Liver (tissue), 9 donors: ENCODE results near the gene PEF1. TPM values are rescaled to one million over a fixed set of nuclear protein-coding genes. Genes with fewer than 3 reads are reported as not detected.

ENCODE experiments used
- DNase-seq: peaks from one replicate; pipeline ENCODE4 v3.0.0-alpha.2; 2017; ENCODE audit warnings: low spot score
- H3K27ac ChIP-seq, 2 donors: one replicate each; pipeline ENCODE4 v1.7.0; 2013; ENCODE audit warnings: inconsistent platforms in 2 of 2, low read length in 2 of 2, control low read depth in 1 of 2, low read depth in 1 of 2, mild to moderate bottlenecking in 1 of 2
- H3K27me3 ChIP-seq, 4 donors: one replicate each; pipeline versions ENCODE4 v1.6.1 to v1.7.0; 2013; ENCODE audit warnings: low read length in 3 of 4, inconsistent platforms in 1 of 4, mild to moderate bottlenecking in 1 of 4, moderate library complexity in 1 of 4; ENCODE audit not compliant: control insufficient read depth in 4 of 4, insufficient read depth in 4 of 4
- H3K36me3 ChIP-seq, 4 donors: one replicate each; pipeline versions ENCODE4 v1.6.1 to v1.7.0; 2013; ENCODE audit warnings: low read length in 3 of 4, mild to moderate bottlenecking in 3 of 4, low read depth in 1 of 4, moderate library complexity in 1 of 4; ENCODE audit not compliant: control insufficient read depth in 4 of 4, insufficient read depth in 3 of 4
- H3K4me1 ChIP-seq, 4 donors: one replicate each; pipeline versions ENCODE4 v1.6.1 to v1.7.0; 2013; ENCODE audit warnings: low read length in 3 of 4, mild to moderate bottlenecking in 3 of 4, moderate library complexity in 1 of 4; ENCODE audit not compliant: control insufficient read depth in 4 of 4, insufficient read depth in 4 of 4
- H3K4me3 ChIP-seq, 3 donors: one replicate each; pipeline versions ENCODE4 v1.6.1 to v1.7.0; 2013; ENCODE audit warnings: low read length in 3 of 3, control low read depth in 1 of 3, low read depth in 1 of 3, mild to moderate bottlenecking in 1 of 3
- H3K9ac ChIP-seq, 2 donors: one replicate each; pipeline ENCODE4 v1.7.0; 2013; ENCODE audit warnings: low read length in 2 of 2, mild to moderate bottlenecking in 2 of 2, moderate library complexity in 2 of 2, control low read depth in 1 of 2, low read depth in 1 of 2
- H3K9me3 ChIP-seq, 4 donors: one replicate each; pipeline versions ENCODE4 v1.6.1 to v1.7.0; 2013; ENCODE audit warnings: low read length in 3 of 4; ENCODE audit not compliant: control insufficient read depth in 4 of 4
- CTCF ChIP-seq: fragments of 150-350 bp; IDR thresholded peaks from 2 replicates; pipeline ENCODE4 v1.5.1; 2017; ENCODE audit warnings: improper control_type of control experiment, low read depth, low read length; ENCODE audit not compliant: missing input control
- FOXA2 ChIP-seq: IDR thresholded peaks from 2 replicates; pipeline ENCODE4 v1.6.1; 2016; ENCODE audit warnings: antibody characterized with exemption
- GABPA ChIP-seq, 2 donors: IDR thresholded peaks in 1 of 2; conservative IDR thresholded peaks in 1 of 2; 2 replicates each; pipeline ENCODE4 v1.6.1; 2016; ENCODE audit warnings: antibody characterized with exemption in 2 of 2, mild to moderate bottlenecking in 1 of 2, moderate library complexity in 1 of 2
- HNF4A ChIP-seq, 2 donors: conservative IDR thresholded peaks; 2 replicates each; pipeline ENCODE4 v1.6.1; 2016; ENCODE audit warnings: antibody characterized with exemption in 2 of 2, mild to moderate bottlenecking in 2 of 2
- HNF4G ChIP-seq: IDR thresholded peaks from 2 replicates; pipeline ENCODE4 v1.6.1; 2016; ENCODE audit warnings: antibody characterized with exemption
- JUND ChIP-seq, 2 donors: IDR thresholded peaks; 2 replicates each; pipeline ENCODE4 v1.6.1; 2016; ENCODE audit warnings: antibody characterized with exemption in 2 of 2
- RAD21 ChIP-seq, 2 donors: IDR thresholded peaks; 2 replicates each; pipeline ENCODE4 v1.6.1; 2016; ENCODE audit warnings: antibody characterized with exemption in 2 of 2, mild to moderate bottlenecking in 2 of 2
- TAF1 ChIP-seq: conservative IDR thresholded peaks from 2 replicates; pipeline ENCODE4 v1.6.1; 2016; ENCODE audit warnings: antibody characterized with exemption, mild to moderate bottlenecking
- YY1 ChIP-seq: IDR thresholded peaks from 2 replicates; pipeline ENCODE4 v1.6.1; 2016; ENCODE audit warnings: antibody characterized with exemption, mild to moderate bottlenecking
- WGBS: extraction: QIAGEN DNeasy Blood & Tissue Kit; methylation state at CpG from one replicate; pipeline ENCODE4 v1.1.7; 2013; 5-methylcytosine and 5-hydroxymethylcytosine counted together
- polyA plus RNA-seq, 2 donors: library from polyadenylated mRNA; stranded (reverse) in 1 of 2; unstranded in 1 of 2; fragments of 200-250 nt in 1 of 2; fragments of >200 nt in 1 of 2; fragmentation: Nextera tagmentation in 1 of 2; extraction: Ambion mirVana in 1 of 2; gene quantifications; one replicate each; pipeline versions ENCODE4 v1.2.1 to v1.2.3, GENCODE V29; 2013 to 2015
- total RNA-seq, 2 donors: library from RNA; depleted of rRNA; stranded (reverse); fragments of >200 nt; gene quantifications; one replicate each; pipeline ENCODE4 v1.2.3, GENCODE V29; 2014
- TF ChIP-seq, protein P1 (sequence below): IDR thresholded peaks from 2 replicates; pipeline ENCODE4 v1.6.1; 2016; ENCODE audit warnings: antibody characterized with exemption
- TF ChIP-seq, protein P2 (sequence below): IDR thresholded peaks from 2 replicates; pipeline ENCODE4 v1.6.1; 2016; ENCODE audit warnings: antibody characterized with exemption
- donor health status: healthy.
- donor health status: healthy.
- donor health status: healthy.
- donor health status: healthy.
- donor health status: healthy.

PEF1 gene
- total and polyA plus RNA-seq, 4 donors, result 27.7 to 46.8 (median 32.2) TPM

GRCh38 chr1:31659889-31660288, 15.2 kb upstream of the PEF1 start (continued):
- TF ChIP-seq GABPA (IDR thresholded peaks at IDR 0.05 in 1 of 2, conservative IDR thresholded peaks at IDR 0.05 in 1 of 2) (no peak), HNF4G (no peak)

DNA sequence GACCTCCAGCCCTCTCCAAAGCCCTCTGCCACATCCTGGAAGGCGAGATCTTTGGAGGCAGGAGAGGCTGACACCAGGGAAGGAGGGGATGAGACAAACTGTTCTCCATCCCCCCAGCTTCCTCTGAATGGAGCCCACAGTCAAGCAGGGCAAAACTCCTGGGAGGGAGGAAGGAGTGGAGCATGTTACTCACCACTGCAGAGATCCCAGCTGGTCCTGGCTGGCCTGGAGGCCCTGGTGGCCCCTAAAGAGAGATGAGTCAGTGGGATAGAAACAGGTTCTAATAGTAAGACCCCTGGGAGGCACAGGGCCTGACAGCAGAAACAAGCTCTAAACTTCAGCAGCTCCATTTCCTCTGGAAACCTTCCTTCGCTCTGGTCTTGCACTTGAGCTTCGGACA, 14.0 kb upstream of the PEF1 start:
- H3K9ac ChIP-seq, result no peak overlapping the region
- H3K27me3 ChIP-seq, result no peaks in the 10 kb centered on the region
- H3K36me3 ChIP-seq, result no peaks in the 10 kb centered on the region
- no peak overlapping the region for H3K4me3 ChIP-seq
- no peaks in the 10 kb centered on the region for H3K9me3 ChIP-seq
- no peaks in the 10 kb centered on the region for H3K4me1 ChIP-seq
- H3K27ac ChIP-seq, result no peak overlapping the region
- no peak for TF ChIP-seq TAF1
- TF ChIP-seq, protein P1, sequence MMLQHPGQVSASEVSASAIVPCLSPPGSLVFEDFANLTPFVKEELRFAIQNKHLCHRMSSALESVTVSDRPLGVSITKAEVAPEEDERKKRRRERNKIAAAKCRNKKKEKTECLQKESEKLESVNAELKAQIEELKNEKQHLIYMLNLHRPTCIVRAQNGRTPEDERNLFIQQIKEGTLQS, result no peak
- TF ChIP-seq, protein P2, sequence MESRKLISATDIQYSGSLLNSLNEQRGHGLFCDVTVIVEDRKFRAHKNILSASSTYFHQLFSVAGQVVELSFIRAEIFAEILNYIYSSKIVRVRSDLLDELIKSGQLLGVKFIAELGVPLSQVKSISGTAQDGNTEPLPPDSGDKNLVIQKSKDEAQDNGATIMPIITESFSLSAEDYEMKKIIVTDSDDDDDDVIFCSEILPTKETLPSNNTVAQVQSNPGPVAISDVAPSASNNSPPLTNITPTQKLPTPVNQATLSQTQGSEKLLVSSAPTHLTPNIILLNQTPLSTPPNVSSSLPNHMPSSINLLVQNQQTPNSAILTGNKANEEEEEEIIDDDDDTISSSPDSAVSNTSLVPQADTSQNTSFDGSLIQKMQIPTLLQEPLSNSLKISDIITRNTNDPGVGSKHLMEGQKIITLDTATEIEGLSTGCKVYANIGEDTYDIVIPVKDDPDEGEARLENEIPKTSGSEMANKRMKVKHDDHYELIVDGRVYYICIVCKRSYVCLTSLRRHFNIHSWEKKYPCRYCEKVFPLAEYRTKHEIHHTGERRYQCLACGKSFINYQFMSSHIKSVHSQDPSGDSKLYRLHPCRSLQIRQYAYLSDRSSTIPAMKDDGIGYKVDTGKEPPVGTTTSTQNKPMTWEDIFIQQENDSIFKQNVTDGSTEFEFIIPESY, result no peak
- TF ChIP-seq HNF4A (conservative IDR thresholded peaks at IDR 0.05), result no peak
- DNase-seq, result no peak
- 87% methylated on average over 3 of the region's 3 CpGs for WGBS

- Histone ChIP-seq H3K36me3 (no peaks in the 10 kb centered on the region), H3K4me1 (no peaks in the 10 kb centered on the region), H3K4me3 (no peak overlapping the region), H3K9me3 (no peaks in the 10 kb centered on the region), H3K27ac (no peak overlapping the region), H3K27me3 (no peaks in the 10 kb centered on the region), H3K9ac (no peak overlapping the region)
- DNase-seq, result no peak
- WGBS, result 90% methylated on average over 12 of the region's 12 CpGs
- TF ChIP-seq JUND (IDR thresholded peaks at IDR 0.05), result no peak
- no peak for TF ChIP-seq RAD21 (IDR thresholded peaks at IDR 0.05)
- no peak for TF ChIP-seq YY1
- no peak for TF ChIP-seq CTCF
- no peak for TF ChIP-seq FOXA2
- TF ChIP-seq GABPA (IDR thresholded peaks at IDR 0.05 in 1 of 2, conservative IDR thresholded peaks at IDR 0.05 in 1 of 2), result no peak
Observed at GRCh38 chr1:31657972-31658510, 13.4 kb upstream of the PEF1 start.
